ENCODE data around the gene WDR27. TPM values are rescaled to one million over a fixed set of nuclear protein-coding genes. Genes with fewer than 3 reads are reported as not detected.

Gene WDR27
- total RNA-seq, 3 donors from 2014 or later (not counting 1 experiment from before 2014, with no cell fraction given), result 12.7 to 31.0 (median 25.3) TPM

GRCh38 chr6:169692516-169692915 lies 9.3 kb downstream of the WDR27 start:
- H3K27me3 ChIP-seq (ENCODE audit: control insufficient read depth, insufficient read depth, low read length), result no peaks in the 10 kb centered on the region
- ATAC-seq, result no peak
- no peaks in the 10 kb centered on the region for H3K9me3 Mint-ChIP-seq
- intact Hi-C loops (cut with micrococcal nuclease), result no loop called here
- no peak for TF ChIP-seq CTCF (IDR thresholded peaks at IDR 0.05)
- no peaks in the 10 kb centered on the region for H3K4me1 ChIP-seq (ENCODE audit: control insufficient read depth, insufficient read depth, low read length)
- H3K9me3 ChIP-seq (ENCODE audit: control insufficient read depth, insufficient read depth, low read length), result peaks cover 4% of the 10 kb centered on the region
- peaks cover 3% of the 10 kb centered on the region for H3K36me3 ChIP-seq (ENCODE audit: control insufficient read depth, insufficient read depth, low read length)
- no peaks in the 10 kb centered on the region for H3K36me3 Mint-ChIP-seq
- H3K4me3 Mint-ChIP-seq, result no peak overlapping the region
- DNase-seq, result no peak
- H3K27ac ChIP-seq (ENCODE audit: low read length), result no peak overlapping the region
- H3K27ac Mint-ChIP-seq, result no peak overlapping the region
- H3K27me3 Mint-ChIP-seq (ENCODE audit: low read depth in 2 of 2), result no peaks in the 10 kb centered on the region
- WGBS (ENCODE audit: insufficient coverage), result 93% methylated on average over 3 of the region's 3 CpGs
- H3K4me1 Mint-ChIP-seq, result peaks cover under 1 to 2% of the 10 kb centered on the region in 2 donors
- no peak overlapping the region for H3K4me3 ChIP-seq (ENCODE audit: low read length)

GRCh38 chr6:169691260-169691659 lies 10.6 kb downstream of the WDR27 start:
- 100% methylated on average over 1 of the region's 2 CpGs for WGBS (ENCODE audit: insufficient coverage)
- Histone ChIP-seq H3K4me1 (ENCODE audit: control insufficient read depth, insufficient read depth, low read length) (no peaks in the 10 kb centered on the region), H3K36me3 (ENCODE audit: control insufficient read depth, insufficient read depth, low read length) (peaks cover 3% of the 10 kb centered on the region), H3K9me3 (ENCODE audit: control insufficient read depth, insufficient read depth, low read length) (peaks cover 4% of the 10 kb centered on the region), H3K27me3 (ENCODE audit: control insufficient read depth, insufficient read depth, low read length) (no peaks in the 10 kb centered on the region), H3K4me3 (ENCODE audit: low read length) (no peak overlapping the region), H3K27ac (ENCODE audit: low read length) (no peak overlapping the region)
- no peak overlapping the region for H3K4me3 Mint-ChIP-seq
- H3K27ac Mint-ChIP-seq, result no peak overlapping the region
- no peaks in the 10 kb centered on the region for H3K4me1 Mint-ChIP-seq
- ATAC-seq, result no peak
- intact Hi-C loops (cut with micrococcal nuclease), result no loop called here
- no peak for DNase-seq
- peaks cover 8% of the 10 kb centered on the region for H3K36me3 Mint-ChIP-seq
- H3K27me3 Mint-ChIP-seq (ENCODE audit: low read depth in 2 of 2), result no peaks in the 10 kb centered on the region
- no peak for TF ChIP-seq CTCF (IDR thresholded peaks at IDR 0.05)
- peaks cover 0 to 1% of the 10 kb centered on the region in 2 donors for H3K9me3 Mint-ChIP-seq

GRCh38 chr6:169689287-169689686 lies 12.5 kb downstream of the WDR27 start:
- Mint-ChIP-seq H3K9me3 (peaks cover 7 to 12% of the 10 kb centered on the region in 2 donors), H3K4me3 (no peak overlapping the region), H3K4me1 (no peaks in the 10 kb centered on the region), H3K36me3 (peaks cover 25% of the 10 kb centered on the region), H3K27me3 (ENCODE audit: low read depth in 2 of 2) (no peaks in the 10 kb centered on the region), H3K27ac (no peak overlapping the region)
- no peak for TF ChIP-seq CTCF (IDR thresholded peaks at IDR 0.05)
- Histone ChIP-seq H3K4me1 (ENCODE audit: control insufficient read depth, insufficient read depth, low read length) (no peaks in the 10 kb centered on the region), H3K27ac (ENCODE audit: low read length) (no peak overlapping the region), H3K4me3 (ENCODE audit: low read length) (no peak overlapping the region), H3K27me3 (ENCODE audit: control insufficient read depth, insufficient read depth, low read length) (no peaks in the 10 kb centered on the region), H3K9me3 (ENCODE audit: control insufficient read depth, insufficient read depth, low read length) (peaks cover 4% of the 10 kb centered on the region), H3K36me3 (ENCODE audit: control insufficient read depth, insufficient read depth, low read length) (peaks cover 6% of the 10 kb centered on the region)
- intact Hi-C loops (cut with micrococcal nuclease), result no loop called here
- DNase-seq (no peak), ATAC-seq (no peak)
- WGBS (ENCODE audit: insufficient coverage), result 90% methylated on average over 6 of the region's 6 CpGs

- ATAC-seq (no peak), DNase-seq (no peak)
- Histone ChIP-seq H3K4me1 (ENCODE audit: control insufficient read depth, insufficient read depth, low read length) (no peaks in the 10 kb centered on the region), H3K27me3 (ENCODE audit: control insufficient read depth, insufficient read depth, low read length) (no peaks in the 10 kb centered on the region), H3K27ac (ENCODE audit: low read length) (no peak overlapping the region), H3K36me3 (ENCODE audit: control insufficient read depth, insufficient read depth, low read length) (peaks cover 7% of the 10 kb centered on the region), H3K4me3 (ENCODE audit: low read length) (no peak overlapping the region), H3K9me3 (ENCODE audit: control insufficient read depth, insufficient read depth, low read length) (no peaks in the 10 kb centered on the region)
- intact Hi-C loops (cut with micrococcal nuclease), result no loop called here
- peaks cover 7 to 12% of the 10 kb centered on the region in 2 donors for H3K9me3 Mint-ChIP-seq
- no peaks in the 10 kb centered on the region for H3K27me3 Mint-ChIP-seq (ENCODE audit: low read depth in 2 of 2)
- no peak overlapping the region for H3K4me3 Mint-ChIP-seq
- peaks cover 25% of the 10 kb centered on the region for H3K36me3 Mint-ChIP-seq
- H3K27ac Mint-ChIP-seq, result no peak overlapping the region
- H3K4me1 Mint-ChIP-seq, result no peaks in the 10 kb centered on the region
- 90% methylated on average over 2 of the region's 2 CpGs for WGBS (ENCODE audit: insufficient coverage)
- no peak for TF ChIP-seq CTCF (IDR thresholded peaks at IDR 0.05)
These were observed 16.0 kb downstream of the WDR27 start for GRCh38 chr6:169685860-169686259.

All from natural killer cell (primary cell).